ENCODE measurements around the gene ZIC5. TPM values are rescaled to one million over a fixed set of nuclear protein-coding genes. Genes with fewer than 3 reads are reported as not detected.

ZIC5 gene
- total RNA-seq, 1 experiment from 2014 or later, result not detected

DNA sequence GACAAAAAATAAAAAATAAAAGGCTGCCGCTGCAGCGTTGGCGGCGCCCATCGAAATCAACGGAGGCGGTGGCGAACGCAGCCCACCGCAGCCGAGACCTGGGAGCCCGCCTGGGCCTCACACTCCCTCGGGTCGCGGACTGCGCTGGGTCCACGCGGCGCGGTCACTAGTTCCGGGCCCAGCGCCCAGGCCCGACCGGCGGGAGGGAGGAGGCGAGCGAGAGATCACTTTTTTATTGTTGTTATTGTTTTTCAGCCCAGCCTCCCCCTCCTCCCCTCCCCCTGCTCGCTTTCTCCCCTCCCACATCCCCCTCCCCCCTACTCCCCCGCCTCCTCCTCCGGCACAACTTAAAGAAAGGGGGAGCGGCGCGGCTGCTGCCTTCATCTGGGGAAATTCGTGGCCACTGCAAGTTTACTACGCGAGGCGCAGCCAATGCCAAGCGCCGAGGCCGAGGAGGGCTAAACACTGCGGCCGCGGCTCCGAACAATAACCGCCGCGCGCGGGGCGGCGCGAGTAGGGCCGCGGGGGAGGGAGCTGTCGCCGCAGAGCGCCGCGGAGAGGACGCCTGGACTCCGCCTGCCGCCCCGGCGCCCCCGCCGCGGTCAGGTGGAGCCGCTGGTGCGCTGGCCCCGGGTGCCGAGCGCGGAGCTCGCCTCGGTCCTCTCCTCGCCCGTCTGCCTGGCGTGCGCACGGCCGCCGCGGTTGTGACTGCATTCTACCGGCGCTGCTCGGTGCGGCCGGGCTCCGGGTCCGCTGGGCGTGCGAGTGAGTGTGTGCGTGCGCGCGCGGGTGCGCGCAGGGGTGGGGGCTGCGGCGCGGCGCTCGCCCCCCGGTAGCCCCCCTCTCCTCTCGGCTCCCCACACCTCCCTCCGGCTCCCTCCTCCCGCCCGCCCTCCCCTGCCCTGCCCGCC lies 9.5 kb upstream of the ZIC5 start:
- Histone ChIP-seq H3K27me3 (ENCODE audit: low read length) (peaks cover 62% of the 10 kb centered on the region), H3K9ac (ENCODE audit: low read length) (no peak overlapping the region), H3K4me2 (ENCODE audit: low read length) (peak overlapping the region; percentile 78), H3K36me3 (ENCODE audit: low read depth, low read length) (no peaks in the 10 kb centered on the region), H3K4me1 (ENCODE audit: insufficient read depth, low read length) (peaks cover 8% of the 10 kb centered on the region; the same call in 1 of the 2 replicates), H4K20me1 (ENCODE audit: low read length) (no peaks in the 10 kb centered on the region), H2AFZ (ENCODE audit: low read length) (0 out of 2 replicates have a peak overlapping the region, but pooled peaks have one; percentile 57), H3F3A (ENCODE audit: low read length, unreplicated experiment) (no peaks in the 10 kb centered on the region), H3K4me3 (ENCODE audit: low read length) (peak overlapping the region; percentile 61), H3K9me2 (replicated peaks; ENCODE audit: low read length) (no peaks in the 10 kb centered on the region), H3K79me2 (ENCODE audit: low read length) (no peaks in the 10 kb centered on the region), H3K9me3 (ENCODE audit: low read length) (no peaks in the 10 kb centered on the region), H3K27ac (ENCODE audit: low read length) (no peak overlapping the region)
- CTCF ChIA-PET, result no interaction called here
- BruUV-seq (replicated peaks), result no TSS peak
- peak; percentile 21 for ATAC-seq
- intact Hi-C loops (cut with micrococcal nuclease), result no loop called here
- TF ChIP-seq EZH2phosphoT487 (IDR thresholded peaks at IDR 0.05; ENCODE audit: borderline replicate concordance, low read length) (no peak), EZH2 (IDR thresholded peaks at IDR 0.05; ENCODE audit: low read length, unreplicated experiment) (no peak), CTCF (conservative IDR thresholded peaks at IDR 0.05; ENCODE audit: low read depth, low read length) (no peak)
- POLR2A ChIA-PET (ENCODE audit: unreplicated experiment), result no interaction called here
- DNase-seq, result peak; percentile 13

GRCh38 chr13:99980201-99980823 lies 8.7 kb upstream of the ZIC5 start:
- Histone ChIP-seq H3K4me2 (ENCODE audit: low read length) (peak overlapping the region; percentile 89), H3K36me3 (ENCODE audit: low read depth, low read length) (no peaks in the 10 kb centered on the region), H2AFZ (ENCODE audit: low read length) (peak overlapping the region; percentile 86), H3F3A (ENCODE audit: low read length, unreplicated experiment) (no peaks in the 10 kb centered on the region), H3K9me2 (replicated peaks; ENCODE audit: low read length) (no peaks in the 10 kb centered on the region), H3K27me3 (ENCODE audit: low read length) (peaks cover 59% of the 10 kb centered on the region), H3K4me3 (ENCODE audit: low read length) (peak overlapping the region; percentile 63), H4K20me1 (ENCODE audit: low read length) (no peaks in the 10 kb centered on the region), H3K79me2 (ENCODE audit: low read length) (no peaks in the 10 kb centered on the region), H3K9ac (ENCODE audit: low read length) (no peak overlapping the region), H3K4me1 (ENCODE audit: insufficient read depth, low read length) (peaks cover 8% of the 10 kb centered on the region; the same call in 1 of the 2 replicates), H3K9me3 (ENCODE audit: low read length) (no peaks in the 10 kb centered on the region), H3K27ac (ENCODE audit: low read length) (no peak overlapping the region)
- CTCF ChIA-PET, result interaction anchor here (0.6 kb wide), 1 partner anchor 324 kb away, joined by 3 read pairs; no protein-coding TSS in a partner anchor
- POLR2A ChIA-PET (ENCODE audit: unreplicated experiment), result no interaction called here
- no TSS peak for BruUV-seq (replicated peaks)
- DNase-seq, result peak; percentile 57
- TF ChIP-seq EZH2phosphoT487 (IDR thresholded peaks at IDR 0.05; ENCODE audit: borderline replicate concordance, low read length) (no peak), EZH2 (IDR thresholded peaks at IDR 0.05; ENCODE audit: low read length, unreplicated experiment) (no peak), CTCF (conservative IDR thresholded peaks at IDR 0.05; ENCODE audit: low read depth, low read length) (no peak)
- ATAC-seq, result peak; percentile 79
- intact Hi-C loops (cut with micrococcal nuclease), result no loop called here
